Vagina (tissue), 2 donors: ENCODE results near the gene S1PR4. TPM values are rescaled to one million over a fixed set of nuclear protein-coding genes. Genes with fewer than 3 reads are reported as not detected.

Experiments
- DNase-seq, 2 donors: peaks; one replicate each; pipeline ENCODE4 v3.0.0-alpha.2; 2017; ENCODE audit errors: extremely low spot score in 2 of 2
- H3K27ac ChIP-seq: fragments of 200-600 bp; sonication (generic); one replicate; pipeline ENCODE4 v1.5.1; 2019
- H3K27me3 ChIP-seq: fragments of 200-600 bp; sonication (generic); one replicate; pipeline ENCODE4 v1.5.1; 2019
- H3K36me3 ChIP-seq, 2 donors: fragments of 200-600 bp; sonication (generic); one replicate each; pipeline ENCODE4 v1.5.1; 2017 to 2019
- H3K4me1 ChIP-seq: fragments of 200-600 bp; sonication (generic); one replicate; pipeline ENCODE4 v1.5.1; 2019
- H3K4me3 ChIP-seq, 2 donors: fragments of 200-600 bp; sonication (generic); 1 replicate in 1 of 2; 2 replicates in 1 of 2; pipeline ENCODE4 v1.5.1; 2016 to 2019
- H3K9me3 ChIP-seq: fragments of 200-600 bp; sonication (generic); one replicate; pipeline ENCODE4 v1.5.1; 2019
- CTCF ChIP-seq, 3 experiments: fragments of 450-650 bp in 2 of 3; fragments of 200-600 bp in 1 of 3; sonication (generic) in 1 of 3; IDR thresholded peaks; one replicate each; pipeline ENCODE4 v1.5.1; 2017 to 2019; ENCODE audit warnings: antibody characterized with exemption in 3 of 3, mild to moderate bottlenecking in 2 of 3, moderate library complexity in 2 of 3
- POLR2A ChIP-seq, 2 donors: fragments of 450-650 bp; IDR thresholded peaks; one replicate each; pipeline ENCODE4 v1.6.1; 2017; ENCODE audit warnings: antibody characterized with exemption in 2 of 2, mild to moderate bottlenecking in 2 of 2, moderate library complexity in 2 of 2
- POLR2AphosphoS5 ChIP-seq, 2 donors: sonication (generic); formaldehyde crosslinking; IDR thresholded peaks; one replicate each; pipeline ENCODE4 v1.9.0; 2017; ENCODE audit warnings: antibody characterized with exemption in 2 of 2, mild to moderate bottlenecking in 2 of 2, low read depth in 1 of 2; ENCODE audit not compliant: insufficient read depth in 1 of 2
- intact Hi-C: fragments of 100-400 bp; cut with DNase I; formaldehyde crosslinking; loops from one replicate; pipeline ENCODE4 v1.15.1; 2023
- total RNA-seq: library from RNA; depleted of rRNA; stranded (reverse); fragments of >200 nt; gene quantifications from one replicate; pipeline ENCODE4 v1.2.3, GENCODE V29; 2016

Gene S1PR4
- total RNA-seq, 1 donor from 2014 or later: not detected

- intact Hi-C loops: no loop called here
- no peaks in the 10 kb centered on the region for H3K36me3 ChIP-seq
- TF ChIP-seq POLR2A (IDR thresholded peaks at IDR 0.05): no peak
- TF ChIP-seq CTCF (IDR thresholded peaks at IDR 0.05): peak in 1 of 3 experiments; percentile 56
- H3K4me3 ChIP-seq: peak within 1 kb of the TSS; percentile 20 to 48
- peaks cover 8% of the 10 kb centered on the region for H3K27me3 ChIP-seq
- no peak for DNase-seq
- H3K9me3 ChIP-seq: no peaks in the 10 kb centered on the region
- H3K27ac ChIP-seq: no peak within 1 kb of the TSS
- peaks cover 7% of the 10 kb centered on the region for H3K4me1 ChIP-seq
Measured at GRCh38 chr19:3224346-3225168, 46.0 kb downstream of the S1PR4 start, which contains the start of gene CELF5. Gene CELF5 (plus strand): TSS chr19:3224661. CDS start chr19:3224740, 79 bp downstream.

DNA sequence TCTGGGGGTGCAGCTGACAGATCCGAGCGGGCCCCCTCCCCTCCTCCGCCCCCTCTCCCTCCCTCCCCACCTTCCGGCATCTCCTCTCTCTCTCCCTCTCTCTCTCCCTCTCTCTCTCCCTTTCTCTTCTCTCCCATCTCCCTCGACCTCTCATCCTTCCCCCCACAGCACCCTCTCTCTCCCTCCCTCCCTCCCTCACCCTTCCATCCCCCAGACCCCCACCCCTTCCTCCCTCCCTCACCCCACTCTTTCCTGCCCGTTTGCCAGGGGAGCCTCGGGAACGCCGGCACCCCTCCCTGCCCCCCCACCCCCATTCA is 46.6 kb downstream of the S1PR4 start:
- no peak overlapping the region for H3K4me3 ChIP-seq

GRCh38 chr19:3225677-3226093 is 47.1 kb downstream of the S1PR4 start:
- Histone ChIP-seq H3K4me1 (peaks cover 7% of the 10 kb centered on the region), H3K4me3 (no peak overlapping the region), H3K9me3 (no peaks in the 10 kb centered on the region), H3K27ac (no peak overlapping the region), H3K36me3 (no peaks in the 10 kb centered on the region), H3K27me3 (peaks cover 8% of the 10 kb centered on the region)
- TF ChIP-seq POLR2A (IDR thresholded peaks at IDR 0.05): no peak
- no peak for TF ChIP-seq CTCF (IDR thresholded peaks at IDR 0.05)
- TF ChIP-seq POLR2AphosphoS5 (IDR thresholded peaks at IDR 0.05; ENCODE audit: insufficient read depth in 1 of 2, low read depth in 1 of 2): no peak
- no peak for DNase-seq
- intact Hi-C loops: no loop called here

More for the DNA sequence above, 46.6 kb downstream of the S1PR4 start:
- intact Hi-C loops: no loop called here
- DNase-seq: no peak
- Histone ChIP-seq H3K9me3 (no peaks in the 10 kb centered on the region), H3K36me3 (no peaks in the 10 kb centered on the region), H3K27me3 (peaks cover 8% of the 10 kb centered on the region), H3K27ac (no peak overlapping the region), H3K4me1 (peaks cover 7% of the 10 kb centered on the region)
- no peak for TF ChIP-seq CTCF (IDR thresholded peaks at IDR 0.05)
- no peak for TF ChIP-seq POLR2A (IDR thresholded peaks at IDR 0.05)
- TF ChIP-seq POLR2AphosphoS5 (IDR thresholded peaks at IDR 0.05; ENCODE audit: insufficient read depth in 1 of 2, low read depth in 1 of 2): no peak

- no peak for DNase-seq
- intact Hi-C loops: no loop called here
- TF ChIP-seq POLR2A (IDR thresholded peaks at IDR 0.05): no peak
- TF ChIP-seq POLR2AphosphoS5 (IDR thresholded peaks at IDR 0.05; ENCODE audit: insufficient read depth in 1 of 2, low read depth in 1 of 2): no peak
- TF ChIP-seq CTCF (IDR thresholded peaks at IDR 0.05): no peak
- H3K4me3 ChIP-seq: no peak overlapping the region
- H3K27ac ChIP-seq: no peak overlapping the region
- H3K36me3 ChIP-seq: no peaks in the 10 kb centered on the region
- H3K4me1 ChIP-seq: peaks cover 7% of the 10 kb centered on the region
- no peaks in the 10 kb centered on the region for H3K9me3 ChIP-seq
- H3K27me3 ChIP-seq: peaks cover 8% of the 10 kb centered on the region
Measured at GRCh38 chr19:3227054-3227626, 48.6 kb downstream of the S1PR4 start.

GRCh38 chr19:3229346-3229743 is 50.8 kb downstream of the S1PR4 start:
- intact Hi-C loops: no loop called here
- peaks cover 8% of the 10 kb centered on the region for H3K27me3 ChIP-seq
- no peak overlapping the region for H3K4me3 ChIP-seq

More at GRCh38 chr19:3229346-3229743, 50.8 kb downstream of the S1PR4 start:
- TF ChIP-seq POLR2A (IDR thresholded peaks at IDR 0.05): no peak
- TF ChIP-seq CTCF (IDR thresholded peaks at IDR 0.05): no peak
- no peak for TF ChIP-seq POLR2AphosphoS5 (IDR thresholded peaks at IDR 0.05; ENCODE audit: insufficient read depth in 1 of 2, low read depth in 1 of 2)
- Histone ChIP-seq H3K4me1 (peaks cover 7% of the 10 kb centered on the region), H3K9me3 (no peaks in the 10 kb centered on the region), H3K36me3 (no peaks in the 10 kb centered on the region), H3K27ac (no peak overlapping the region)
- DNase-seq: no peak
